IPS-18c (cell line): ENCODE data around the gene MAGEA9.
"Not testable (repeated sequence)": the region's sequence is repeated elsewhere in the genome, so short reads cannot be mapped to it uniquely, and the experiment has no call there.

Experiments
- H3K4me3 ChIP-seq: 2 replicates; pipeline ENCODE4 v1.7.0; 2013; ENCODE audit warnings: low read depth, mild to moderate bottlenecking, low read length, moderate library complexity; ENCODE audit not compliant: insufficient read depth
- H3K9me3 ChIP-seq: one replicate; pipeline ENCODE4 v1.6.1; 2013; ENCODE audit warnings: mild to moderate bottlenecking, low read length, moderate library complexity; ENCODE audit not compliant: control insufficient read depth, insufficient read depth

MAGEA9 gene

GRCh38 chrX:149799938-149800337, 18.2 kb downstream of the MAGEA9 start:
- peaks cover 10% of the 10 kb centered on the region for H3K9me3 ChIP-seq
- H3K4me3 ChIP-seq: no peak overlapping the region

GRCh38 chrX:149803458-149804062, 21.8 kb downstream of the MAGEA9 start:
- H3K9me3 ChIP-seq: peaks cover 21% of the 10 kb centered on the region

GRCh38 chrX:149804102-149804501, 22.4 kb downstream of the MAGEA9 start:
- Histone ChIP-seq H3K4me3 (no peak overlapping the region), H3K9me3 (peaks cover 23% of the 10 kb centered on the region)

More at GRCh38 chrX:149803458-149804062, 21.8 kb downstream of the MAGEA9 start:
- peak overlapping the region; percentile 16; the same call in 1 of the 2 replicates for H3K4me3 ChIP-seq

GRCh38 chrX:149807747-149808458, 26.2 kb downstream of the MAGEA9 start:
- Histone ChIP-seq H3K9me3 (peaks cover 14% of the 10 kb centered on the region), H3K4me3 (no peak overlapping the region)

- Histone ChIP-seq H3K4me3 (no peak overlapping the region), H3K9me3 (peaks cover 2% of the 10 kb centered on the region)
These were observed 36.9 kb downstream of the MAGEA9 start for GRCh38 chrX:149818652-149819051.

- H3K9me3 ChIP-seq: peaks cover 2% of the 10 kb centered on the region
- H3K4me3 ChIP-seq: no peak overlapping the region
These were observed 37.6 kb downstream of the MAGEA9 start for GRCh38 chrX:149819371-149819770.

- H3K4me3 ChIP-seq: no peak overlapping the region
These were observed 43.7 kb downstream of the MAGEA9 start for GRCh38 chrX:149825424-149825823.

GRCh38 chrX:149827254-149827653, 45.5 kb downstream of the MAGEA9 start:
- H3K9me3 ChIP-seq: peaks cover 8% of the 10 kb centered on the region
- H3K4me3 ChIP-seq: no peak overlapping the region

More at GRCh38 chrX:149825424-149825823, 43.7 kb downstream of the MAGEA9 start:
- H3K9me3 ChIP-seq: peaks cover 8% of the 10 kb centered on the region

GRCh38 chrX:149829751-149830191, 48.0 kb downstream of the MAGEA9 start:
- Histone ChIP-seq H3K4me3 (peak overlapping the region; percentile 34; the same call in 1 of the 2 replicates), H3K9me3 (peaks cover 6% of the 10 kb centered on the region)

- H3K4me3 ChIP-seq: peak overlapping the region; percentile 34; the same call in 1 of the 2 replicates
- peaks cover 6% of the 10 kb centered on the region for H3K9me3 ChIP-seq
These were observed 48.6 kb downstream of the MAGEA9 start for GRCh38 chrX:149830192-149830873.

- Histone ChIP-seq H3K4me3 (no peak overlapping the region), H3K9me3 (no peaks in the 10 kb centered on the region)
These were observed 49.7 kb downstream of the MAGEA9 start for GRCh38 chrX:149831473-149831872.

- H3K9me3 ChIP-seq, H3K4me3 ChIP-seq: not testable (repeated sequence)
These were observed 55.0 kb downstream of the MAGEA9 start for GRCh38 chrX:149836728-149837127.

GRCh38 chrX:149837167-149837566, 55.4 kb downstream of the MAGEA9 start:
- no peak overlapping the region for H3K4me3 ChIP-seq
- peaks cover 8% of the 10 kb centered on the region for H3K9me3 ChIP-seq
